Neutrophil (primary cell): ENCODE data around the gene ANXA10.
"Not testable (repeated sequence)": the region's sequence is repeated elsewhere in the genome, so short reads cannot be mapped to it uniquely, and the experiment has no call there.

Source experiments
- H3K27ac ChIP-seq: fragments of 200-600 bp; sonication (generic); 2 replicates; pipeline ENCODE4 v1.5.1; 2016; ENCODE audit warnings: mild to moderate bottlenecking, moderate library complexity
- H3K27me3 ChIP-seq: fragments of 200-600 bp; sonication (generic); 2 replicates; pipeline ENCODE4 v1.6.0; 2016; ENCODE audit warnings: mild to moderate bottlenecking
- H3K36me3 ChIP-seq: fragments of 200-600 bp; sonication (generic); 2 replicates; pipeline ENCODE4 v1.5.1; 2017
- H3K4me1 ChIP-seq, 2 experiments: fragments of 200-600 bp in 1 of 2; sonication (generic) in 1 of 2; 1 replicate in 1 of 2; 2 replicates in 1 of 2; pipeline versions ENCODE4 v1.5.1 to v1.6.1; 2013 to 2016; ENCODE audit warnings: low read depth in 1 of 2, low read length in 1 of 2, mild to moderate bottlenecking in 1 of 2, moderate library complexity in 1 of 2; ENCODE audit not compliant: control insufficient read depth in 1 of 2, insufficient read depth in 1 of 2
- H3K4me3 ChIP-seq, 2 experiments: fragments of 200-600 bp in 1 of 2; sonication (generic) in 1 of 2; 1 replicate in 1 of 2; 2 replicates in 1 of 2; pipeline ENCODE4 v1.5.1; 2013 to 2016; ENCODE audit warnings: low read depth in 1 of 2, low read length in 1 of 2, mild to moderate bottlenecking in 1 of 2, moderate library complexity in 1 of 2
- H3K9me3 ChIP-seq: fragments of 200-600 bp; sonication (generic); 2 replicates; pipeline ENCODE4 v1.5.1; 2016
- CTCF ChIP-seq: fragments of 200-600 bp; sonication (generic); IDR thresholded peaks from 2 replicates; pipeline ENCODE4 v1.5.1; 2016; ENCODE audit warnings: antibody characterized with exemption

ANXA10 gene

GRCh38 chr4:168098248-168098717, 5.9 kb downstream of the ANXA10 start:
- no peak for TF ChIP-seq CTCF
- no peaks in the 10 kb centered on the region for H3K4me1 ChIP-seq
- H3K27me3 ChIP-seq: no peaks in the 10 kb centered on the region
- no peak overlapping the region for H3K4me3 ChIP-seq
- no peak overlapping the region for H3K27ac ChIP-seq
- no peaks in the 10 kb centered on the region for H3K9me3 ChIP-seq
- H3K36me3 ChIP-seq: no peaks in the 10 kb centered on the region

GRCh38 chr4:168099195-168099594, 6.9 kb downstream of the ANXA10 start:
- no peak for TF ChIP-seq CTCF
- H3K4me1 ChIP-seq: no peaks in the 10 kb centered on the region
- H3K27ac ChIP-seq: no peak overlapping the region

GRCh38 chr4:168101026-168101425, 8.7 kb downstream of the ANXA10 start:
- H3K36me3 ChIP-seq: no peaks in the 10 kb centered on the region
- H3K4me1 ChIP-seq: no peaks in the 10 kb centered on the region
- no peaks in the 10 kb centered on the region for H3K9me3 ChIP-seq
- no peak overlapping the region for H3K4me3 ChIP-seq
- H3K27ac ChIP-seq: no peak overlapping the region
- H3K27me3 ChIP-seq: no peaks in the 10 kb centered on the region
- no peak for TF ChIP-seq CTCF

More at GRCh38 chr4:168099195-168099594, 6.9 kb downstream of the ANXA10 start:
- Histone ChIP-seq H3K27me3 (no peaks in the 10 kb centered on the region), H3K36me3 (no peaks in the 10 kb centered on the region), H3K4me3 (no peak overlapping the region), H3K9me3 (no peaks in the 10 kb centered on the region)

- Histone ChIP-seq H3K4me1 (no peaks in the 10 kb centered on the region), H3K36me3 (no peaks in the 10 kb centered on the region), H3K27ac (no peak overlapping the region), H3K27me3 (no peaks in the 10 kb centered on the region), H3K4me3 (no peak overlapping the region), H3K9me3 (no peaks in the 10 kb centered on the region)
- TF ChIP-seq CTCF: no peak
Measured at GRCh38 chr4:168102403-168102802, 10.1 kb downstream of the ANXA10 start.

GRCh38 chr4:168109527-168109926, 17.2 kb downstream of the ANXA10 start:
- Histone ChIP-seq H3K36me3 (no peaks in the 10 kb centered on the region), H3K4me3 (no peak overlapping the region), H3K9me3 (no peaks in the 10 kb centered on the region), H3K27me3 (no peaks in the 10 kb centered on the region), H3K4me1 (no peaks in the 10 kb centered on the region), H3K27ac (no peak overlapping the region)
- no peak for TF ChIP-seq CTCF

GRCh38 chr4:168113059-168113458, 20.7 kb downstream of the ANXA10 start:
- H3K9me3 ChIP-seq, H3K27ac ChIP-seq, H3K4me3 ChIP-seq, H3K27me3 ChIP-seq, H3K36me3 ChIP-seq, H3K4me1 ChIP-seq: not testable (repeated sequence)
